ENCODE data around the gene BEST4. TPM values are rescaled to one million over a fixed set of nuclear protein-coding genes. Genes with fewer than 3 reads are reported as not detected.
"Not testable (repeated sequence)": the region's sequence is repeated elsewhere in the genome, so short reads cannot be mapped to it uniquely, and the experiment has no call there.

The BEST4 gene
- total RNA-seq, 1 experiment from 2014 or later = 0.35 TPM

DNA sequence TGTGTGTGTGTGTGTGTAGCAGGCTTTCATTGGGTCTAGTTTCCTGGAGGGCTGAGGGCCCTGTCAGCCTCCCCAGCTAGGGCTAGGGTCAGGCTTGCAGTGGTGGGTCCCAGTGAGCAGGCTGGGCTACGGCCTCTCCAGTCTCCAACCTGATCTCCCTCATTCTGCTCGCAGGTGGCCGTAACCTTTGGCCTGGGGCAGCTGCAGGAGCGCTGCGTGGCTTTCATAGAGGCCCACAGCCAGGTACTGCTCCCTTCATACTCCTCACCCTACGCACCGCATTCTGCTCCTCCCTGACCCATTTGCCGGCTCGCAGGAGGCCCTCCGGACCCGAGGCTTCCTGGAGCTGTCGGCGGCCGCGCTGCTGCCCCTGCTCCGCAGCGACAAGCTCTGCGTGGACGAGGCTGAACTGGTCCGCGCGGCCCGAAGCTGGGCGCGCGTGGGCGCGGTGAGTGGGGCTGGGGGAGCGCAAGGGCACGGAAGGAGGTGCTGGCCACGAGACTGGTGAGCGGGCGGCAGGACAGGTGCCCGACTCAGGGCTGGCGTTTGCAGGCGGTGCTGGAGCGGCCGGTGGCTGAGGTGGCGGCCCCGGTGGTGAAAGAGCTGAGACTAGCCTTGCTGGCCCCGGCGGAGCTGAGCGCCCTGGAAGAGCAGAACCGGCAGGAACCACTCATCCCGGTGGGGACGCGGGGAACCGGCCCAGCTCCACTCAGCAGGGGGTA lies 25.0 kb upstream of the BEST4 start:
- H3K4me3 Mint-ChIP-seq (ENCODE audit: unreplicated experiment) = no peak overlapping the region
- no peak for DNase-seq (ENCODE audit: unreplicated experiment)
- H3K27ac Mint-ChIP-seq (ENCODE audit: low read depth, unreplicated experiment) = no peak overlapping the region
- peaks cover 46% of the 10 kb centered on the region for H3K4me1 Mint-ChIP-seq (ENCODE audit: insufficient read depth, unreplicated experiment)
- H3K9me3 Mint-ChIP-seq (ENCODE audit: unreplicated experiment) = no peaks in the 10 kb centered on the region
- no TSS peak for BruUV-seq (replicated peaks)
- ChIA-PET POLR2A (interaction anchor here (0.5 to 2.4 kb wide), 8 partner anchors 10 to 197 kb away, joined by 3 to 13 read pairs (median 4); partner anchors contain the start of genes PLK3, RNU5D-1 and RPS8), CTCF (interaction anchor here (0.7 to 1.0 kb wide), 2 partner anchors 19 to 81 kb away, joined by 3 to 5 read pairs; no protein-coding TSS in a partner anchor)
- H3K27me3 Mint-ChIP-seq (ENCODE audit: insufficient read depth, unreplicated experiment) = no peaks in the 10 kb centered on the region
- no peak for TF ChIP-seq CTCF (IDR thresholded peaks at IDR 0.05; ENCODE audit: unreplicated experiment)
- intact Hi-C loops (cut with micrococcal nuclease) = no loop called here
- peaks cover 54% of the 10 kb centered on the region for H3K36me3 Mint-ChIP-seq (ENCODE audit: insufficient read depth, unreplicated experiment)

DNA sequence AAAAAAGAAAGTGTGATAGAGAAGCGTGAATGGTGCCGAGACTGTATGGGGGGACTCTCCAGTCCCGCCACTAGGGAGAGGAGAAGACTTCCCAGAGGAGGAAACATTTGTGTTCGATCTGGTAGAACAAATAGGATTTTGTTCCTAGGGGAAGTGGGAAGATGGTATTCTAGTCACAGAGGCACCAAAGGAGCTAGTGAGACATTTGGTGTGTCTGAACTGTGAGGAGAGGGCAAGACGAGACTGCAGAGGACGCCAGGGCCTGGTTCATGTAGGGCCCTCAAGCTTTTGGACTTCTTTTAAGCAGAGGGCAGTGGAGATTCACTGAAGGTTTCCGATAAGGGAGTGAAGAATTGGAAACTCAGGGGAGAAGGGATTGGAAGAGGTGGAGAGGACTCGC lies 23.3 kb upstream of the BEST4 start:
- H3K9me3 Mint-ChIP-seq (ENCODE audit: unreplicated experiment) = no peaks in the 10 kb centered on the region
- H3K4me1 Mint-ChIP-seq (ENCODE audit: insufficient read depth, unreplicated experiment) = peaks cover 51% of the 10 kb centered on the region
- H3K36me3 Mint-ChIP-seq (ENCODE audit: insufficient read depth, unreplicated experiment) = peaks cover 68% of the 10 kb centered on the region
- no peaks in the 10 kb centered on the region for H3K27me3 Mint-ChIP-seq (ENCODE audit: insufficient read depth, unreplicated experiment)
- no peak for TF ChIP-seq CTCF (IDR thresholded peaks at IDR 0.05; ENCODE audit: unreplicated experiment)
- no peak overlapping the region for H3K4me3 Mint-ChIP-seq (ENCODE audit: unreplicated experiment)
- POLR2A ChIA-PET = interaction anchor here (0.7 to 2.2 kb wide), 2 partner anchors 8 to 11 kb away, joined by 3 to 7 read pairs; partner anchors contain the start of gene PLK3
- DNase-seq (ENCODE audit: unreplicated experiment) = no peak
- intact Hi-C loops (cut with micrococcal nuclease) = no loop called here
- peak overlapping the region; percentile 7 for H3K27ac Mint-ChIP-seq (ENCODE audit: low read depth, unreplicated experiment)
- CTCF ChIA-PET = interaction anchor here (0.7 kb wide), 1 partner anchor 13 kb away, joined by 3 read pairs; no protein-coding TSS in a partner anchor
- no TSS peak for BruUV-seq (replicated peaks)

GRCh38 chr1:44810762-44811105 lies 22.8 kb upstream of the BEST4 start:
- POLR2A ChIA-PET = interaction anchor here (0.7 to 2.2 kb wide), 2 partner anchors 9 to 11 kb away, joined by 3 to 7 read pairs; partner anchors contain the start of gene PLK3
- DNase-seq (ENCODE audit: unreplicated experiment); H3K4me3 Mint-ChIP-seq (ENCODE audit: unreplicated experiment); BruUV-seq (replicated peaks); intact Hi-C loops (cut with micrococcal nuclease); H3K27me3 Mint-ChIP-seq (ENCODE audit: insufficient read depth, unreplicated experiment); H3K9me3 Mint-ChIP-seq (ENCODE audit: unreplicated experiment): not testable (repeated sequence)
- Mint-ChIP-seq H3K27ac (ENCODE audit: low read depth, unreplicated experiment) (peak overlapping the region; percentile 7), H3K36me3 (ENCODE audit: insufficient read depth, unreplicated experiment) (peaks cover 69% of the 10 kb centered on the region), H3K4me1 (ENCODE audit: insufficient read depth, unreplicated experiment) (peaks cover 50% of the 10 kb centered on the region)
- CTCF ChIA-PET = interaction anchor here (0.7 kb wide), 2 partner anchors 12 to 118 kb away, joined by 3 read pairs; no protein-coding TSS in a partner anchor

DNA sequence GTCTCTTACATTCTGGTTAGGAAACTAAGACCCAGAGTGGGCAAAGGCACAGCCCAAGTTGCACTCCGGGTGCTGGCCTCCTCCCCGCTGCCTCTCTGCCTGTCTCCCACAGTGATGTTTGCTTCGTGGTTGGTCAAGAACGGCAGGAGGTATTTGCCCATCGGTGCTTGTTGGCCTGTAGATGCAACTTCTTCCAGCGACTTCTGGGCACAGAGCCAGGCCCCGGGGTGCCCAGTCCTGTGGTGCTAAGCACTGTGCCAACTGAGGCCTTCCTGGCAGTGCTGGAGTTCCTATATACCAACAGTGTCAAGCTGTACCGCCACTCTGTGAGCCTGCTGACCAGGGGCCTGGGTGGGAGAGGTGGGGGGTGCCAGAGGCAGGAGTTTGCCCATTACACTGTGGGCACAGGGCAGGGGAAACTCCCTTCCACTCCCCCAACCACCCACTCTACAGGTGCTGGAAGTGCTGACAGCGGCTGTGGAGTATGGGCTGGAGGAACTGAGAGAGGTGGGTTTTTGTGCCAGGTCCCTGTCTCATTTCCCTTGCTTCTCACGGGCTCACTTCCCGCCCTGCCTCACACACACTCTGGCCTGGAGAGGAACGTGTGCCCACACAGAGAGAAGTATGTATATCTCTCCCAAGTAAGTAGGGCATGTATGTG lies 22.3 kb upstream of the BEST4 start:
- ChIA-PET CTCF (interaction anchor here (0.7 to 1.1 kb wide), 4 partner anchors 12 to 118 kb away, joined by 3 to 4 read pairs (median 3); no protein-coding TSS in a partner anchor), POLR2A (interaction anchor here (2.2 to 4.3 kb wide), 3 partner anchors 10 to 34 kb away, joined by 7 to 79 read pairs (median 26); partner anchors contain the start of genes PLK3 and RPS8)
- Mint-ChIP-seq H3K9me3 (ENCODE audit: unreplicated experiment) (no peaks in the 10 kb centered on the region), H3K36me3 (ENCODE audit: insufficient read depth, unreplicated experiment) (peaks cover 69% of the 10 kb centered on the region), H3K4me1 (ENCODE audit: insufficient read depth, unreplicated experiment) (peaks cover 49% of the 10 kb centered on the region), H3K27ac (ENCODE audit: low read depth, unreplicated experiment) (peak overlapping the region; percentile 100), H3K4me3 (ENCODE audit: unreplicated experiment) (no peak overlapping the region), H3K27me3 (ENCODE audit: insufficient read depth, unreplicated experiment) (no peaks in the 10 kb centered on the region)
- no TSS peak for BruUV-seq (replicated peaks)
- DNase-seq (ENCODE audit: unreplicated experiment) = peak; percentile 97
- intact Hi-C loops (cut with micrococcal nuclease) = no loop called here
- TF ChIP-seq CTCF (IDR thresholded peaks at IDR 0.05; ENCODE audit: unreplicated experiment) = no peak
